B cell (primary cell): ENCODE results near the gene KIF21B. TPM values are rescaled to one million over a fixed set of nuclear protein-coding genes. Genes with fewer than 3 reads are reported as not detected.
A peak's percentile ranks its signal among the peaks of the same experiment; 100 is the strongest.

ENCODE experiments used
- ATAC-seq: fragments of 200-7000 bp; cut with Tn5 transposase; one replicate; pipeline ENCODE4 v1.10.0; 2021; ENCODE audit warnings: low read depth, mild to moderate bottlenecking, moderate number of reproducible peaks, moderate library complexity
- CTCF ChIA-PET: fragments of 350-600 bp; sonication (Branson Sonifier 250); formaldehyde crosslinking; loops from one replicate; lab custom pipeline; 2021; ENCODE audit warnings: antibody characterized with exemption, inconsistent platforms; lab: Charles Lee
- POLR2A ChIA-PET: fragments of 350-600 bp; sonication (Branson Sonifier 250); formaldehyde crosslinking; loops from one replicate; lab custom pipeline; 2021; ENCODE audit warnings: antibody characterized with exemption; lab: Charles Lee
- DNase-seq: peaks from one replicate; pipeline ENCODE4 v3.0.0; 2013
- H2AFZ ChIP-seq: 2 replicates; pipeline ENCODE4 v1.6.1; 2012; ENCODE audit warnings: mild to moderate bottlenecking, low read depth, low read length; ENCODE audit not compliant: insufficient read depth, poor library complexity, severe bottlenecking
- H3K27ac ChIP-seq, 2 donors: 1 replicate in 1 of 2; 2 replicates in 1 of 2; pipeline ENCODE4 v1.5.1; 2012 to 2013; ENCODE audit warnings: low read length in 2 of 2, mild to moderate bottlenecking in 2 of 2, moderate library complexity in 1 of 2
- H3K27me3 ChIP-seq, 4 experiments: fragments of 200-600 bp in 1 of 4; sonication (generic) in 1 of 4; replicated peaks in 1 of 4; 1 replicate in 2 of 4; 2 replicates in 2 of 4; pipeline versions ENCODE4 v1.6.1 to v1.7.0; 2013 to 2016; ENCODE audit warnings: low read length in 3 of 4, mild to moderate bottlenecking in 2 of 4, mixed read lengths in 1 of 4, moderate library complexity in 1 of 4; ENCODE audit not compliant: insufficient read depth in 4 of 4, control insufficient read depth in 3 of 4; ENCODE audit errors: control extremely low read depth in 1 of 4
- H3K36me3 ChIP-seq, 2 experiments: replicated peaks in 1 of 2; 1 replicate in 1 of 2; 2 replicates in 1 of 2; pipeline versions ENCODE4 v1.6.1 to v1.7.1; 2013; ENCODE audit warnings: low read length in 1 of 2; ENCODE audit not compliant: insufficient read depth in 2 of 2, control insufficient read depth in 1 of 2; ENCODE audit errors: control extremely low read depth in 1 of 2, extremely low read depth in 1 of 2
- H3K4me1 ChIP-seq, 2 donors: fragments of 200-600 bp in 1 of 2; sonication (generic) in 1 of 2; 1 replicate in 1 of 2; 2 replicates in 1 of 2; pipeline versions ENCODE4 v1.5.1 to v1.6.1; 2013 to 2017; ENCODE audit warnings: low read length in 2 of 2; ENCODE audit not compliant: control insufficient read depth in 2 of 2, insufficient read depth in 2 of 2
- H3K4me2 ChIP-seq: replicated peaks from 2 replicates; pipeline ENCODE3; 2012; ENCODE audit warnings: mild to moderate bottlenecking, low read depth, low read length; ENCODE audit not compliant: poor library complexity, severe bottlenecking
- H3K4me3 ChIP-seq, 5 experiments: fragments of 200-600 bp in 1 of 5; sonication (generic) in 1 of 5; 1 replicate in 3 of 5; 2 replicates in 2 of 5; pipeline versions ENCODE4 v1.5.1 to v1.7.0; 2011 to 2016; ENCODE audit warnings: low read length in 4 of 5, mild to moderate bottlenecking in 4 of 5, low read depth in 2 of 5, control low read depth in 1 of 5, moderate library complexity in 1 of 5; ENCODE audit not compliant: insufficient read depth in 1 of 5; ENCODE audit errors: control extremely low read depth in 1 of 5, extremely low read depth in 1 of 5
- H3K79me2 ChIP-seq: fragments of 200-600 bp; sonication (generic); one replicate; pipeline ENCODE4 v1.6.0; 2016; ENCODE audit warnings: low read length; ENCODE audit not compliant: control insufficient read depth, insufficient read depth
- H3K9ac ChIP-seq: fragments of 200-600 bp; sonication (generic); 2 replicates; pipeline ENCODE4 v1.6.1; 2017; ENCODE audit warnings: mild to moderate bottlenecking, low read length, moderate library complexity
- H3K9me3 ChIP-seq, 3 donors: one replicate each; pipeline versions ENCODE4 v1.6.1 to v1.7.1; 2013; ENCODE audit warnings: low read length in 2 of 3; ENCODE audit not compliant: control insufficient read depth in 2 of 3, insufficient read depth in 1 of 3; ENCODE audit errors: control extremely low read depth in 1 of 3
- H4K20me1 ChIP-seq: 2 replicates; pipeline ENCODE4 v1.6.0; 2012; ENCODE audit warnings: mild to moderate bottlenecking, low read length; ENCODE audit not compliant: insufficient read depth, control insufficient read depth, poor library complexity, severe bottlenecking
- H3K27ac Mint-ChIP-seq: one replicate; pipeline ENCODE4 v1.8.0; 2021; ENCODE audit warnings: mixed read lengths
- H3K27me3 Mint-ChIP-seq: one replicate; pipeline ENCODE4 v1.8.0; 2021; ENCODE audit warnings: mixed read lengths
- H3K4me1 Mint-ChIP-seq: one replicate; pipeline ENCODE4 v1.8.0; 2021; ENCODE audit warnings: mixed read lengths
- H3K4me3 Mint-ChIP-seq: one replicate; pipeline ENCODE4 v1.8.0; 2021; ENCODE audit warnings: mixed read lengths
- H3K9me3 Mint-ChIP-seq: one replicate; pipeline ENCODE4 v1.8.0; 2022; ENCODE audit warnings: mixed read lengths; ENCODE audit not compliant: insufficient read depth
- EZH2 ChIP-seq: IDR thresholded peaks from 2 replicates; pipeline ENCODE4 v1.6.1; 2012; ENCODE audit warnings: borderline replicate concordance, low read depth, mild to moderate bottlenecking, moderate library complexity, low read length; ENCODE audit not compliant: insufficient read depth, poor library complexity, severe bottlenecking
- WGBS: methylation state at CpG from one replicate; pipeline ENCODE4 v1.1.5; 2013; ENCODE audit warnings: missing lambda C conversion rate; ENCODE audit not compliant: insufficient coverage; 5-methylcytosine and 5-hydroxymethylcytosine counted together
- intact Hi-C: fragments of 100-400 bp; cut with micrococcal nuclease; formaldehyde crosslinking; loops from one replicate; pipeline ENCODE4 v1.10.0; 2022
- polyA plus RNA-seq: library from polyadenylated mRNA; depleted of rRNA; stranded (reverse); fragments of >200 nt; gene quantifications from 2 replicates; pipeline ENCODE4 v1.2.3, GENCODE V29; 2012
- total RNA-seq, 2 donors: library from RNA; stranded (reverse); fragments of 120-200 nt in 1 of 2; gene quantifications; 1 replicate in 1 of 2; 2 replicates in 1 of 2; pipeline versions ENCODE4 v1.2.3 to v1.2.4, GENCODE V29; 2013 to 2022
- TF ChIP-seq, protein P1 (sequence below): fragments of 200-600 bp; IDR thresholded peaks from one replicate; pipeline ENCODE4 v1.8.0; 2022; ENCODE audit warnings: antibody characterized with exemption, mild to moderate bottlenecking

The KIF21B gene
- total and polyA plus RNA-seq, 2 donors (not counting 1 experiment from before 2014, with no cell fraction given) = 41.1 to 41.6 TPM

DNA sequence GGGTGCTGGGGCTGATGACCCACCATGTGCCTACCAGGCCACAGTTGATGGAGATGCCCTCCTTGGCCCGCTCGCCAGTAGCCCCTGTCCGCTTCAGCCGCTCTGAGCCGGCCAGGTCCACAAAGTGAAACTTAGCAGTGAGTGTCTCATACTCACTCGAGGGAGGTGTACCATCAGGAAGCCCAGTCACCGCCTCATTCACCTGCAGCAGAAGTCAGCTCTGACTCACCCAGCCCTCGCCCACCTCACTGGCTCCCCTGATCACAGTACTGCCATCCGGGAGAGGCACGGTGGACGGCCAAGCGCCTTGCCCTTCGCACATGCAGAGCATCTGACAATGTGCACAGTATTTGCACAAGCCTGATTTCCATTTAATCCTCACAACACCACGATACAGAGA, 18.8 kb downstream of the KIF21B start:
- H3K4me3 Mint-ChIP-seq = no peak overlapping the region
- 98% methylated on average over 14 of the region's 14 CpGs for WGBS
- Histone ChIP-seq H3K4me2 (no peak overlapping the region), H3K79me2 (peaks cover 26% of the 10 kb centered on the region), H3K9me3 (no peaks in the 10 kb centered on the region), H3K4me3 (no peak overlapping the region), H3K36me3 (peaks cover 0 to 72% of the 10 kb centered on the region in 2 experiments), H3K27me3 (no peaks in the 10 kb centered on the region), H2AFZ (no peak overlapping the region), H3K4me1 (no peaks in the 10 kb centered on the region), H4K20me1 (peaks cover 45% of the 10 kb centered on the region), H3K27ac (no peak overlapping the region), H3K9ac (no peak overlapping the region)
- CTCF ChIA-PET = interaction anchor here (1.7 kb wide), 1 partner anchor 25 kb away, joined by 4 read pairs; no protein-coding TSS in a partner anchor
- TF ChIP-seq EZH2 = no peak
- TF ChIP-seq, protein P1, sequence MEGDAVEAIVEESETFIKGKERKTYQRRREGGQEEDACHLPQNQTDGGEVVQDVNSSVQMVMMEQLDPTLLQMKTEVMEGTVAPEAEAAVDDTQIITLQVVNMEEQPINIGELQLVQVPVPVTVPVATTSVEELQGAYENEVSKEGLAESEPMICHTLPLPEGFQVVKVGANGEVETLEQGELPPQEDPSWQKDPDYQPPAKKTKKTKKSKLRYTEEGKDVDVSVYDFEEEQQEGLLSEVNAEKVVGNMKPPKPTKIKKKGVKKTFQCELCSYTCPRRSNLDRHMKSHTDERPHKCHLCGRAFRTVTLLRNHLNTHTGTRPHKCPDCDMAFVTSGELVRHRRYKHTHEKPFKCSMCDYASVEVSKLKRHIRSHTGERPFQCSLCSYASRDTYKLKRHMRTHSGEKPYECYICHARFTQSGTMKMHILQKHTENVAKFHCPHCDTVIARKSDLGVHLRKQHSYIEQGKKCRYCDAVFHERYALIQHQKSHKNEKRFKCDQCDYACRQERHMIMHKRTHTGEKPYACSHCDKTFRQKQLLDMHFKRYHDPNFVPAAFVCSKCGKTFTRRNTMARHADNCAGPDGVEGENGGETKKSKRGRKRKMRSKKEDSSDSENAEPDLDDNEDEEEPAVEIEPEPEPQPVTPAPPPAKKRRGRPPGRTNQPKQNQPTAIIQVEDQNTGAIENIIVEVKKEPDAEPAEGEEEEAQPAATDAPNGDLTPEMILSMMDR = no peak
- H3K4me1 Mint-ChIP-seq = peaks cover 7% of the 10 kb centered on the region
- DNase-seq (no peak), ATAC-seq (no peak)
- H3K9me3 Mint-ChIP-seq = no peaks in the 10 kb centered on the region
- H3K27me3 Mint-ChIP-seq = no peaks in the 10 kb centered on the region
- POLR2A ChIA-PET = no interaction called here
- intact Hi-C loops = no loop called here
- H3K27ac Mint-ChIP-seq = peak overlapping the region; percentile 17

DNA sequence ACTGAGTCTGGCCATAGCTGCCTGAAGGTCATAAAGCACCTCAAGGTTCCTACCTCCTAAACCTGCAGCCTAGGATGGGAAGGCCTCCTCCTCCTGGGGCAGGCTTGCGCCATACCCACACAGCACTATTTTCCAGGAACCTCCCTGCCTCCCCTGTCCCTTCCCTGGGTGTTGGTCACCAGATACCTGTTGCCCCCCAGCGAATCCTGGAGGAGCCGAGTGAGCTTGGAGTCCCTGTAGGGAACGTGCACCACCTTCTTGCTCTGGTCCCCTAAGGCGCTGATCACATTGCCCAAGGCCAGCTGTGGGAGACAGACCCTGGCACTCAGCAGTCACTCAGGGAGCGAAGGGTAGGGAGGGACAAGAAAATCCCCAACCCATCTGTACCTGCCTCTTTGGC, 19.4 kb downstream of the KIF21B start:
- Mint-ChIP-seq H3K9me3 (no peaks in the 10 kb centered on the region), H3K4me1 (peaks cover 2% of the 10 kb centered on the region), H3K4me3 (no peak overlapping the region), H3K27ac (no peak overlapping the region), H3K27me3 (no peaks in the 10 kb centered on the region)
- WGBS = 97% methylated on average over 6 of the region's 6 CpGs
- Histone ChIP-seq H3K4me1 (no peaks in the 10 kb centered on the region), H3K36me3 (peaks cover 0 to 75% of the 10 kb centered on the region in 2 experiments), H3K4me3 (no peak overlapping the region), H3K9ac (no peak overlapping the region), H3K27me3 (no peaks in the 10 kb centered on the region), H3K9me3 (no peaks in the 10 kb centered on the region), H3K4me2 (no peak overlapping the region), H4K20me1 (peaks cover 39% of the 10 kb centered on the region), H3K79me2 (peaks cover 21% of the 10 kb centered on the region), H2AFZ (no peak overlapping the region), H3K27ac (no peak overlapping the region)
- DNase-seq = no peak
- intact Hi-C loops = no loop called here
- TF ChIP-seq, protein P1 = no peak
- no peak for TF ChIP-seq EZH2
- ATAC-seq = no peak
- CTCF ChIA-PET = interaction anchor here (1.7 kb wide), 1 partner anchor 24 kb away, joined by 4 read pairs; no protein-coding TSS in a partner anchor
- POLR2A ChIA-PET = no interaction called here
